ENCODE results near the gene SSTR3. TPM values are rescaled to one million over a fixed set of nuclear protein-coding genes. Genes with fewer than 3 reads are reported as not detected.
A peak's percentile ranks its signal among the peaks of the same experiment; 100 is the strongest.

SSTR3 gene
- total RNA-seq, 1 experiment from 2014 or later, result 0.22 TPM

- Mint-ChIP-seq H3K36me3 (peaks cover 19% of the 10 kb centered on the region), H3K27ac (peak within 1 kb of the TSS; percentile 94), H3K4me1 (peaks cover 49% of the 10 kb centered on the region), H3K4me3 (peak within 1 kb of the TSS; percentile 75), H3K27me3 (ENCODE audit: low read depth) (no peaks in the 10 kb centered on the region; the same call in 1 of the 2 replicates), H3K9me3 (peaks cover 20% of the 10 kb centered on the region)
- POLR2A ChIA-PET, result interaction anchor here (1.1 to 1.4 kb wide), 2 partner anchors 11 to 412 kb away, joined by 4 read pairs; partner anchors contain the start of gene IFT27
- peak; percentile 61 for ATAC-seq
- TF ChIP-seq NR3C1 (CRISPR knock-in tag; conservative IDR thresholded peaks at IDR 0.05; ENCODE audit: low read depth) (no peak), ETV6 (CRISPR knock-in tag; IDR thresholded peaks at IDR 0.05) (0 out of 2 replicates have a peak, but pooled peaks have one; percentile 63), ZNF281 (CRISPR knock-in tag; IDR thresholded peaks at IDR 0.05) (0 out of 2 replicates have a peak, but pooled peaks have one; percentile 51), ATF2 (CRISPR knock-in tag; IDR thresholded peaks at IDR 0.05; ENCODE audit: borderline replicate concordance, low read depth) (no peak), SP1 (CRISPR knock-in tag; conservative IDR thresholded peaks at IDR 0.05) (0 out of 2 replicates have a peak, but pooled peaks have one; percentile 18), ESRRA (CRISPR knock-in tag; IDR thresholded peaks at IDR 0.05; ENCODE audit: borderline replicate concordance) (0 out of 2 replicates have a peak, but pooled peaks have one; percentile 16), ZNF423 (CRISPR knock-in tag; IDR thresholded peaks at IDR 0.05) (peak; percentile 88), FOXK1 (CRISPR knock-in tag; IDR thresholded peaks at IDR 0.05) (no peak), ZNF121 (CRISPR knock-in tag; IDR thresholded peaks at IDR 0.05) (0 out of 2 replicates have a peak, but pooled peaks have one; percentile 45), USF1 (CRISPR knock-in tag; IDR thresholded peaks at IDR 0.05) (0 out of 2 replicates have a peak, but pooled peaks have one; percentile 16), ZNF219 (CRISPR knock-in tag; IDR thresholded peaks at IDR 0.05; ENCODE audit: borderline replicate concordance) (no peak), CREB1 (CRISPR knock-in tag; IDR thresholded peaks at IDR 0.05) (0 out of 2 replicates have a peak, but pooled peaks have one; percentile 23), ZNF396 (CRISPR knock-in tag; IDR thresholded peaks at IDR 0.05; ENCODE audit: borderline replicate concordance) (no peak), ARID4B (CRISPR knock-in tag; IDR thresholded peaks at IDR 0.05; ENCODE audit: borderline replicate concordance) (no peak)
- CTCF ChIA-PET, result interaction anchor here (0.7 to 4.2 kb wide), 5 partner anchors 9 to 72 kb away, joined by 3 to 23 read pairs (median 4); no protein-coding TSS in a partner anchor
- peak; percentile 41 for DNase-seq (ENCODE audit: low spot score)
Measured at GRCh38 chr22:37187891-37188761, 24.2 kb downstream of the SSTR3 start, which contains the start of gene C1QTNF6. Gene C1QTNF6, minus strand, starts transcription at chr22:37188247. Its CDS starts 34 bp downstream, at chr22:37188213.

Measured in WTC11 (cell line).